Activated CD4-positive, alpha-beta T cell treated with anti-CD3 and anti-CD28 coated beads, Interleukin-2, amount 50 U/mL, for 48 hours (primary cell): Measurements from ENCODE around the gene PHF21B.

ENCODE experiments used
- DNase-seq, 2 experiments: peaks; one replicate each; pipeline ENCODE4 v3.0.0-alpha.2; 2020

Gene PHF21B

GRCh38 chr22:44956840-44957767 is 52.7 kb downstream of the PHF21B start:
- DNase-seq = no peak

GRCh38 chr22:44955102-44955501 is 54.7 kb downstream of the PHF21B start:
- no peak for DNase-seq

- no peak for DNase-seq
Measured at GRCh38 chr22:44954149-44954548, 55.7 kb downstream of the PHF21B start.

GRCh38 chr22:44952863-44953746 is 56.7 kb downstream of the PHF21B start:
- no peak for DNase-seq

GRCh38 chr22:44951510-44951816 is 58.3 kb downstream of the PHF21B start:
- DNase-seq = no peak

GRCh38 chr22:44950806-44951509 is 58.8 kb downstream of the PHF21B start:
- DNase-seq = no peak

- DNase-seq = no peak
Measured at GRCh38 chr22:44947846-44948245, 62.0 kb downstream of the PHF21B start.

GRCh38 chr22:44947049-44947448 is 62.8 kb downstream of the PHF21B start:
- no peak for DNase-seq

GRCh38 chr22:44944883-44945601 is 64.8 kb downstream of the PHF21B start:
- no peak for DNase-seq

GRCh38 chr22:44943701-44944324 is 66.0 kb downstream of the PHF21B start:
- DNase-seq = no peak

- no peak for DNase-seq
Measured at GRCh38 chr22:44942979-44943700, 66.7 kb downstream of the PHF21B start.

GRCh38 chr22:44942056-44942455 is 67.7 kb downstream of the PHF21B start:
- no peak for DNase-seq

- DNase-seq = no peak
Measured at GRCh38 chr22:44941207-44941606, 68.6 kb downstream of the PHF21B start.

GRCh38 chr22:44940130-44940529 is 69.7 kb downstream of the PHF21B start:
- no peak for DNase-seq

GRCh38 chr22:44939451-44939850 is 70.4 kb downstream of the PHF21B start:
- DNase-seq = no peak

GRCh38 chr22:44938886-44939285 is 70.9 kb downstream of the PHF21B start:
- DNase-seq = no peak

- no peak for DNase-seq
Measured at GRCh38 chr22:44937216-44937615, 72.6 kb downstream of the PHF21B start.

GRCh38 chr22:44936201-44936600 is 73.6 kb downstream of the PHF21B start:
- DNase-seq = no peak

- no peak for DNase-seq
Measured at GRCh38 chr22:44935724-44936123, 74.1 kb downstream of the PHF21B start.

GRCh38 chr22:44934454-44934735 is 75.4 kb downstream of the PHF21B start:
- DNase-seq = no peak

GRCh38 chr22:44933666-44934453 is 75.9 kb downstream of the PHF21B start:
- no peak for DNase-seq
